ENCODE measurements around the gene PLCD4. TPM values are rescaled to one million over a fixed set of nuclear protein-coding genes. Genes with fewer than 3 reads are reported as not detected.
A peak's percentile ranks its signal among the peaks of the same experiment; 100 is the strongest.

Gene PLCD4
- total RNA-seq, 4 donors from 2014 or later, result 0.34 to 2.7 (median 0.59) TPM

GRCh38 chr2:218659988-218660358 is 52.3 kb downstream of the PLCD4 start:
- peak overlapping the region; percentile 58 for H3K4me3 ChIP-seq (ENCODE audit: low read depth, poor library complexity, severe bottlenecking)
- no peak for DNase-seq (ENCODE audit: low spot score in 2 of 2)
- intact Hi-C loops (cut with DNase I; ENCODE audit: low total_unique reads), result no loop called here
- TF ChIP-seq CTCF (IDR thresholded peaks at IDR 0.05), result no peak
- WGBS, 2 donors, result 14 to 19% methylated on average over 8 of the region's 8 CpGs

GRCh38 chr2:218662377-218662776 is 54.7 kb downstream of the PLCD4 start:
- WGBS, 2 donors, result 88 to 89% methylated on average over 7 of the region's 7 CpGs
- no peak for DNase-seq (ENCODE audit: low spot score in 2 of 2)
- TF ChIP-seq POLR2A (IDR thresholded peaks at IDR 0.05) (no peak), CTCF (IDR thresholded peaks at IDR 0.05) (no peak)
- intact Hi-C loops (cut with DNase I; ENCODE audit: low total_unique reads), result no loop called here
- no peak overlapping the region for H3K4me3 ChIP-seq (ENCODE audit: low read depth, poor library complexity, severe bottlenecking)

- no peak for TF ChIP-seq POLR2A (IDR thresholded peaks at IDR 0.05)
- no peak for TF ChIP-seq CTCF (IDR thresholded peaks at IDR 0.05)
- intact Hi-C loops (cut with DNase I; ENCODE audit: low total_unique reads), result no loop called here
- DNase-seq (ENCODE audit: low spot score in 2 of 2), result no peak
- WGBS, 2 donors, result 88 to 90% methylated on average over 10 of the region's 10 CpGs
- H3K4me3 ChIP-seq (ENCODE audit: low read depth, poor library complexity, severe bottlenecking), result no peak overlapping the region
Observed at GRCh38 chr2:218662827-218663226, 55.1 kb downstream of the PLCD4 start.

GRCh38 chr2:218663901-218664300 is 56.2 kb downstream of the PLCD4 start:
- 90% methylated on average over 15 of the region's 15 CpGs for WGBS, 2 donors
- DNase-seq (ENCODE audit: low spot score in 2 of 2), result no peak
- no peak overlapping the region for H3K4me3 ChIP-seq (ENCODE audit: low read depth, poor library complexity, severe bottlenecking)
- TF ChIP-seq CTCF (IDR thresholded peaks at IDR 0.05) (no peak), POLR2A (IDR thresholded peaks at IDR 0.05) (no peak)
- intact Hi-C loops (cut with DNase I; ENCODE audit: low total_unique reads), result no loop called here

GRCh38 chr2:218664653-218665052 is 57.0 kb downstream of the PLCD4 start:
- intact Hi-C loops (cut with DNase I; ENCODE audit: low total_unique reads), result no loop called here
- WGBS, 2 donors, result 94 to 97% methylated on average over 7 of the region's 7 CpGs
- TF ChIP-seq CTCF (IDR thresholded peaks at IDR 0.05) (no peak), POLR2A (IDR thresholded peaks at IDR 0.05) (no peak)
- DNase-seq (ENCODE audit: low spot score in 2 of 2), result no peak
- no peak overlapping the region for H3K4me3 ChIP-seq (ENCODE audit: low read depth, poor library complexity, severe bottlenecking)

- intact Hi-C loops (cut with DNase I; ENCODE audit: low total_unique reads), result no loop called here
- no peak for TF ChIP-seq CTCF (IDR thresholded peaks at IDR 0.05)
- no peak for TF ChIP-seq POLR2A (IDR thresholded peaks at IDR 0.05)
- H3K4me3 ChIP-seq (ENCODE audit: low read depth, poor library complexity, severe bottlenecking), result peak overlapping the region; percentile 82
- no peak for DNase-seq (ENCODE audit: low spot score in 2 of 2)
- 35 to 43% methylated on average over 12 of the region's 12 CpGs for WGBS, 2 donors
Observed at GRCh38 chr2:218671097-218671653, 63.5 kb downstream of the PLCD4 start.

All from lower leg skin (tissue), 4 donors.